Uterus (tissue), 2 donors: ENCODE measurements around the gene KERA.

Experiments used
- POLR2A ChIP-seq, 2 donors: fragments of 450-650 bp; IDR thresholded peaks; one replicate each; pipeline ENCODE4 v1.6.1; 2016; ENCODE audit warnings: antibody characterized with exemption in 2 of 2, mild to moderate bottlenecking in 1 of 2, moderate library complexity in 1 of 2
- TF ChIP-seq, protein P1 (sequence below), 4 experiments: fragments of 200-600 bp in 2 of 4; fragments of 450-650 bp in 2 of 4; sonication (generic) in 2 of 4; IDR thresholded peaks; one replicate each; pipeline ENCODE4 v1.5.1; 2016 to 2019; ENCODE audit warnings: antibody characterized with exemption in 4 of 4, mild to moderate bottlenecking in 2 of 4, moderate library complexity in 1 of 4

DNA sequence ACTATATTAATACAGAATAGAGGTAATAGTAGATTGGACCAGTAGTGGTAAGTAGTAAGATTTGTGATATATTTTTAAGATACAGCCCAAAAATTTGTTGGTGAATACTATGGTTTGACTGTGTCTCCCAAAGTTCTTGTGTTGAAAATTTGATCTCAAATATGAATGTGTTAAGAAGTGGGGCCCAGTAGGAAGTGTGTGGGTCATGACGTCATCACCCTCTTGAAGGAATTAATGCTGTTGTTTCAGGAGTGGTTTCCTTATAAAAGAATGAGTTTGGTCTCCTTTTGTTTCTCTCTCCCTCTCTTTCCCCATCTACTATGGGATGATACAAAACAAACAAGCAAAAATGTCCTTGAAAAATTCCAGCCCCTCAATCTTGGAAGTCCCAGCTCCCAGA lies 37.1 kb upstream of the KERA start:
- TF ChIP-seq, protein P1, sequence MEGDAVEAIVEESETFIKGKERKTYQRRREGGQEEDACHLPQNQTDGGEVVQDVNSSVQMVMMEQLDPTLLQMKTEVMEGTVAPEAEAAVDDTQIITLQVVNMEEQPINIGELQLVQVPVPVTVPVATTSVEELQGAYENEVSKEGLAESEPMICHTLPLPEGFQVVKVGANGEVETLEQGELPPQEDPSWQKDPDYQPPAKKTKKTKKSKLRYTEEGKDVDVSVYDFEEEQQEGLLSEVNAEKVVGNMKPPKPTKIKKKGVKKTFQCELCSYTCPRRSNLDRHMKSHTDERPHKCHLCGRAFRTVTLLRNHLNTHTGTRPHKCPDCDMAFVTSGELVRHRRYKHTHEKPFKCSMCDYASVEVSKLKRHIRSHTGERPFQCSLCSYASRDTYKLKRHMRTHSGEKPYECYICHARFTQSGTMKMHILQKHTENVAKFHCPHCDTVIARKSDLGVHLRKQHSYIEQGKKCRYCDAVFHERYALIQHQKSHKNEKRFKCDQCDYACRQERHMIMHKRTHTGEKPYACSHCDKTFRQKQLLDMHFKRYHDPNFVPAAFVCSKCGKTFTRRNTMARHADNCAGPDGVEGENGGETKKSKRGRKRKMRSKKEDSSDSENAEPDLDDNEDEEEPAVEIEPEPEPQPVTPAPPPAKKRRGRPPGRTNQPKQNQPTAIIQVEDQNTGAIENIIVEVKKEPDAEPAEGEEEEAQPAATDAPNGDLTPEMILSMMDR (IDR thresholded peaks at IDR 0.05) = no peak
- TF ChIP-seq POLR2A (IDR thresholded peaks at IDR 0.05) = no peak
